Astrocyte (in vitro differentiated cells and primary cell): ENCODE measurements around the gene RAD51B. TPM values are rescaled to one million over a fixed set of nuclear protein-coding genes. Genes with fewer than 3 reads are reported as not detected.

ENCODE experiments used
- DNase-seq: peaks from one replicate; pipeline ENCODE4 v3.0.0-alpha.2; 2010; ENCODE audit warnings: low read depth
- FAIRE-seq: peaks from 2 replicates; lab custom pipeline; 2011; peaks lifted over from hg19 to GRCh38; lab: Jason Lieb, UNC
- H2AFZ ChIP-seq: 2 replicates; pipeline ENCODE4 v1.6.0; 2012; ENCODE audit warnings: low read depth, low read length, inconsistent platforms
- H3K27ac ChIP-seq: 2 replicates; pipeline ENCODE4 v1.5.1; 2011; ENCODE audit warnings: low read depth, low read length, inconsistent platforms
- H3K27me3 ChIP-seq: 2 replicates; pipeline ENCODE4 v1.6.0; 2011; ENCODE audit warnings: low read length, inconsistent platforms; ENCODE audit not compliant: insufficient read depth
- H3K36me3 ChIP-seq: 2 replicates; pipeline ENCODE4 v1.5.1; 2011; ENCODE audit warnings: low read length, inconsistent platforms; ENCODE audit not compliant: insufficient read depth
- H3K4me1 ChIP-seq: 2 replicates; pipeline ENCODE4 v1.5.1; 2011; ENCODE audit warnings: low read length, inconsistent platforms; ENCODE audit not compliant: insufficient read depth
- H3K4me2 ChIP-seq: 2 replicates; pipeline ENCODE4 v1.6.0; 2012; ENCODE audit warnings: low read length, inconsistent platforms
- H3K4me3 ChIP-seq: 2 replicates; pipeline ENCODE4 v1.5.1; 2011; ENCODE audit warnings: low read depth, mild to moderate bottlenecking, low read length, inconsistent platforms; ENCODE audit not compliant: insufficient read depth
- H3K79me2 ChIP-seq: 2 replicates; pipeline ENCODE4 v1.6.0; 2012; ENCODE audit warnings: mild to moderate bottlenecking, low read length, inconsistent platforms; ENCODE audit not compliant: insufficient read depth
- H3K9ac ChIP-seq: 2 replicates; pipeline ENCODE4 v1.6.0; 2012; ENCODE audit warnings: mild to moderate bottlenecking, low read length, inconsistent platforms
- H3K9me3 ChIP-seq: 2 replicates; pipeline ENCODE4 v1.5.1; 2012; ENCODE audit warnings: low read depth, mild to moderate bottlenecking, low read length, inconsistent platforms; ENCODE audit not compliant: insufficient read depth
- H4K20me1 ChIP-seq: 2 replicates; pipeline ENCODE4 v1.6.0; 2012; ENCODE audit warnings: low read length, inconsistent platforms; ENCODE audit not compliant: insufficient read depth
- H3K27ac Mint-ChIP-seq: one replicate; pipeline ENCODE4 v1.8.0; 2021; ENCODE audit warnings: mild to moderate bottlenecking, mixed read lengths; ENCODE audit not compliant: unreplicated experiment
- H3K27me3 Mint-ChIP-seq: one replicate; pipeline ENCODE4 v1.8.0; 2021; ENCODE audit warnings: low read depth, mixed read lengths; ENCODE audit not compliant: unreplicated experiment
- H3K36me3 Mint-ChIP-seq: one replicate; pipeline ENCODE4 v1.8.0; 2021; ENCODE audit warnings: low read depth, mixed read lengths; ENCODE audit not compliant: unreplicated experiment
- H3K4me1 Mint-ChIP-seq: one replicate; pipeline ENCODE4 v1.8.0; 2021; ENCODE audit warnings: low read depth, mixed read lengths; ENCODE audit not compliant: unreplicated experiment
- H3K4me3 Mint-ChIP-seq: one replicate; pipeline ENCODE4 v1.8.0; 2021; ENCODE audit warnings: mild to moderate bottlenecking, moderate library complexity, mixed read lengths; ENCODE audit not compliant: unreplicated experiment
- H3K9me3 Mint-ChIP-seq: one replicate; pipeline ENCODE4 v1.8.0; 2021; ENCODE audit warnings: mild to moderate bottlenecking, mixed read lengths; ENCODE audit not compliant: unreplicated experiment
- EZH2 ChIP-seq: IDR thresholded peaks from 2 replicates; pipeline ENCODE4 v1.6.1; 2012; ENCODE audit warnings: mild to moderate bottlenecking, low read length, inconsistent platforms; ENCODE audit not compliant: insufficient read depth
- total RNA-seq: library from RNA; stranded (reverse); gene quantifications from 2 replicates; pipeline ENCODE4 v1.2.1, GENCODE V29; 2021
- TF ChIP-seq, protein P1 (sequence below): IDR thresholded peaks from 2 replicates; pipeline ENCODE4 v1.5.1; 2011; ENCODE audit warnings: low read depth, mild to moderate bottlenecking, inconsistent platforms, low read length, moderate library complexity; ENCODE audit not compliant: insufficient read depth

RAD51B gene
- total RNA-seq, 1 donor from 2014 or later: 10.8 TPM

DNA sequence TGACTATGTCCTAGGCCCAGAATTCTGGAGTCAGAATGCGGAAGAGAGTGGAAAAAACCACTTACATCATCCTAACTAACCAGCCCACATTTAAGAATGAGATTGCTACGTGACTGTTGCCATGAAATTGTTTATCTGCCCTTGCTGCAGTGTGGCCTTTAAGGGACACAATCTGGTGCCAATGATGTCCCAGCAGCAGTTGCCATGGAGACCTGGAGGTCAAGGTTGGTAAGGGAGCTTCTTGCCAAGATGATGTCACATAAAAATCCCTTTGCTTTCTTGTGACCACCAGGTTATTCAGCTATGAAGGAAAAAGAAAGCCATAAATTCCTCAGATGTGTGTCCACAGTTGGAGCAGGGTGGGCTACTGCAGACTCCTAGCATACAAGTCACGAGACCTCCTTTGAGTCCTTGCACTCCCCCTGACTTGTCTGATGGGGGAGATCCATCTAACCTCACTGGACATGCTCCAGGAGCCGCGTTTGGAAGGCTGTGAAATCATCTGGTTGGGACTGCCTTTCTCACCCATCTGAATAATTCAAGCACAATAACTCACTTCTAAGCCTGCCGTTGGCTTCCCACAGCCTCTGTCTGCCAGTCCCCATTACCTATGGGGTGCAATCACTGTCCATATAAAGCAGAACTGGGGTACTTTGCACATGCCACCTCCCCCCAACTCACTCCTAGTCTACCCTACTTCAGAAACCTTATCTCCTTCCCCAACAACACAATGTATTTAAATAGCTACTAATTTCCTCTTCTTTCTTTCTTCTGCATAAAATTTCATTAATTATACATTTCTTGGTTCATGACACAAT, 807.7 kb downstream of the RAD51B start:
- no peak overlapping the region for H3K4me2 ChIP-seq
- peaks cover 2% of the 10 kb centered on the region for H3K36me3 Mint-ChIP-seq
- DNase-seq (peak; percentile 43), FAIRE-seq (peak; percentile 54)
- H3K9ac ChIP-seq: no peak overlapping the region
- no peaks in the 10 kb centered on the region for H3K36me3 ChIP-seq
- H3K9me3 ChIP-seq: no peaks in the 10 kb centered on the region
- no peak for TF ChIP-seq EZH2
- TF ChIP-seq, protein P1, sequence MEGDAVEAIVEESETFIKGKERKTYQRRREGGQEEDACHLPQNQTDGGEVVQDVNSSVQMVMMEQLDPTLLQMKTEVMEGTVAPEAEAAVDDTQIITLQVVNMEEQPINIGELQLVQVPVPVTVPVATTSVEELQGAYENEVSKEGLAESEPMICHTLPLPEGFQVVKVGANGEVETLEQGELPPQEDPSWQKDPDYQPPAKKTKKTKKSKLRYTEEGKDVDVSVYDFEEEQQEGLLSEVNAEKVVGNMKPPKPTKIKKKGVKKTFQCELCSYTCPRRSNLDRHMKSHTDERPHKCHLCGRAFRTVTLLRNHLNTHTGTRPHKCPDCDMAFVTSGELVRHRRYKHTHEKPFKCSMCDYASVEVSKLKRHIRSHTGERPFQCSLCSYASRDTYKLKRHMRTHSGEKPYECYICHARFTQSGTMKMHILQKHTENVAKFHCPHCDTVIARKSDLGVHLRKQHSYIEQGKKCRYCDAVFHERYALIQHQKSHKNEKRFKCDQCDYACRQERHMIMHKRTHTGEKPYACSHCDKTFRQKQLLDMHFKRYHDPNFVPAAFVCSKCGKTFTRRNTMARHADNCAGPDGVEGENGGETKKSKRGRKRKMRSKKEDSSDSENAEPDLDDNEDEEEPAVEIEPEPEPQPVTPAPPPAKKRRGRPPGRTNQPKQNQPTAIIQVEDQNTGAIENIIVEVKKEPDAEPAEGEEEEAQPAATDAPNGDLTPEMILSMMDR: no peak
- peaks cover 2% of the 10 kb centered on the region for H3K9me3 Mint-ChIP-seq
- peaks cover 9% of the 10 kb centered on the region for H3K27me3 Mint-ChIP-seq
- H2AFZ ChIP-seq: no peak overlapping the region
- no peak overlapping the region for H3K27ac Mint-ChIP-seq
- H3K27me3 ChIP-seq: no peaks in the 10 kb centered on the region
- no peaks in the 10 kb centered on the region for H4K20me1 ChIP-seq
- no peak overlapping the region for H3K4me3 ChIP-seq
- no peaks in the 10 kb centered on the region for H3K79me2 ChIP-seq
- H3K4me1 Mint-ChIP-seq: peaks cover 19% of the 10 kb centered on the region
- no peak overlapping the region for H3K27ac ChIP-seq
- H3K4me1 ChIP-seq: peaks cover 11% of the 10 kb centered on the region
- H3K4me3 Mint-ChIP-seq: no peak overlapping the region

DNA sequence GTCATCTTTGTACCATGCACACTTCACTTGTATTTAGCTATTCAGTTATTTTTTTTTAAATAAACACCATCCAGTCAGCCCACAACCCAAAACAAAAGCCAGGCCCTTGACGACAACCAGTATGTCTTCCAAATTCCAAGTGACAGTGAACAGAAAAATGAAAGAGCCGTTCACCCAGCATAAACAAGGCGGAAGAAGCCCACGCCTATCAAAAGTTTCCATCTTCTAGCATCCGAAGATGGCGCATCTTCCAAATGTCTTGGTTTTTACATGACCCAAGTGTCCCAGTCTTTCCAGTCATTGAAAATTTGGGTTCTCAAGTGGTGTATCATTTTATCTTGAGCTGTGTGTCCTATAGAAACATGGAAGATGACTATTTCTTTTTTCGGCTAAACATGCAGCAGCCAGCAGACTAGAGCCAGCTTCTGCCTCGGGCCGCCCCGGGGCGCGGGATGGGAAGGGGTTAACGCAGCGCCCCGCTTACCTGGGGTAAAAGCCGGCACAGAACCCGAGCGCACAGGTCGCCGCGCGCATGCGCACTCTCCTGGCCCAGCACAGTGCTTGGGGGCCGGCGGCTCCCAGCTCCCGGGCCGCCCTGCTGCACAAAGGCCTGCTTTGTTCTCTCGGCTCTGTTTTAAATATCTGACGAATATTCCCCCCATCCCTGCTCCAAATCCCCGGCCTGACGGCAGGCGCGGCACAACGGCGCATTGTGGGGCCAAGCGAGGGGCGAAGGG, 808.5 kb downstream of the RAD51B start:
- H3K4me3 ChIP-seq: peak overlapping the region; percentile 20
- peaks cover 17% of the 10 kb centered on the region for H3K4me1 Mint-ChIP-seq
- TF ChIP-seq, protein P1: no peak
- TF ChIP-seq EZH2: no peak
- no peak overlapping the region for H3K4me3 Mint-ChIP-seq
- peaks cover 9% of the 10 kb centered on the region for H3K27me3 Mint-ChIP-seq
- H3K36me3 ChIP-seq: no peaks in the 10 kb centered on the region
- peaks cover 2% of the 10 kb centered on the region for H3K36me3 Mint-ChIP-seq
- peak overlapping the region; percentile 49 for H2AFZ ChIP-seq
- no peaks in the 10 kb centered on the region for H3K79me2 ChIP-seq
- H3K9me3 ChIP-seq: no peaks in the 10 kb centered on the region
- peak overlapping the region; percentile 73 for H3K4me2 ChIP-seq
- H3K4me1 ChIP-seq: peaks cover 11% of the 10 kb centered on the region
- no peak overlapping the region for H3K27ac ChIP-seq
- H3K27ac Mint-ChIP-seq: no peak overlapping the region
- H3K9ac ChIP-seq: no peak overlapping the region
- no peak for DNase-seq
- H3K9me3 Mint-ChIP-seq: peaks cover 2% of the 10 kb centered on the region
- FAIRE-seq: no peak
- H4K20me1 ChIP-seq: no peaks in the 10 kb centered on the region
- H3K27me3 ChIP-seq: no peaks in the 10 kb centered on the region
